Stimulated activated CD4-positive, alpha-beta T cell treated with anti-CD3 and anti-CD28 coated beads, Interleukin-1b, Interleukin-23, amount 100 ng/mL, for 24 hours (primary cell): ENCODE measurements around the gene NUP62.
A peak's percentile ranks its signal among the peaks of the same experiment; 100 is the strongest.
"Not testable (repeated sequence)": the region's sequence is repeated elsewhere in the genome, so short reads cannot be mapped to it uniquely, and the experiment has no call there.

Source experiments
- DNase-seq, 4 experiments: peaks; one replicate each; pipeline ENCODE4 v3.0.0-alpha.2; 2020; ENCODE audit warnings: low read depth in 4 of 4, low spot score in 1 of 4

The NUP62 gene

GRCh38 chr19:49951806-49952478 lies 22.6 kb upstream of the NUP62 start:
- DNase-seq: no peak

GRCh38 chr19:49950956-49951526 lies 21.7 kb upstream of the NUP62 start:
- no peak for DNase-seq

- no peak for DNase-seq
These were observed 21.3 kb upstream of the NUP62 start for GRCh38 chr19:49950590-49950948.

GRCh38 chr19:49949742-49950589 lies 20.7 kb upstream of the NUP62 start:
- no peak for DNase-seq

- no peak for DNase-seq
These were observed 17.1 kb upstream of the NUP62 start for GRCh38 chr19:49946415-49946814.

- not testable (repeated sequence) for DNase-seq
These were observed 15.3 kb upstream of the NUP62 start for GRCh38 chr19:49944567-49944966.

DNA sequence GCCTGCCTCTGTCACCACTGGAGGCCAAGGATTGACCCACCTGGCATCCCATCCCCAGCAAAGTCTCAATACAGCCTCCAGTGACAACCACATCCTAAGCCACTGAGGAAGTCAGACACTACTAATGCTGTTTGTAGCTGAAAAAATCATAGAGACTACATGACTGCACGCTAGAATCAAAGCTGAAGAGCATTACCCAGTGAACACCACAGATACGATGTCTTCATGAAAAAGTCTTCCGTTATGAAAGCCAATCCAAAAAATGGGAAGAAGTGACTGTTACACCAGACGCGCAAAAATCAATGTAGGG lies 11.1 kb upstream of the NUP62 start:
- DNase-seq: no peak

DNA sequence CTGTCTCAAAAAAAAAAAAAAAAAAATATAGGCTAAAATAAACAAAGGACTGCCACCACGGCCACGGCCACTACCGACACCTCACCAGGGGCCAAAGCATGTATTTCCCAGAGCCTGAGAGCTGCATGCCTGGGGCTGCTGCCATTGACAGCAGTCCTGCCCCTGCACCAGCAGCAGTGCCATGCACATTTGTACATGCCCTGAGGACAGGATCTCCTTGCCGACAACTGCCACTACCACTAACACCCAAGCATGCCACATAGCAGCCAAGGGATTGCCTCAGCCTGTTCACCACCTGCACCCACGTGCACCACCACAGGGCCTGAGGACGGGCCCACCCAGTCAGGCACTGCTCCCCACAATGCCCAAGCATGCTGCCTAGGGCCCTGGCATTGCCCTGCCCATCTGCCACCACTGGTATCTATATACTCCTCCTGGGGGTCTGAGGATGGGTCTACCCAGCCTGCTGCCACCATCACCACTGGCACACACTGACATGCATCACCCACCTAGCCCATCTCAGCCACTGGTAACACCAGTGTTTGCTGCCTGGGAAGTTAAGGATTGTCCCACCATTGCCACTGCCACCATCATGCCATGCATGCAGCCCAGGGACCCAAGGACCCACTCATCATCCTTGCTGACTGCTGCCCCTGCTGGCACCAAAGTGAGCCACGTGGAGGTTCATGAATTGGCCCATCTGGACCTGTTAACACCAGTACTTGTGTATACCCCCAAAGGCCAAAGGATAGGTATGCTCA lies 10.6 kb upstream of the NUP62 start:
- DNase-seq: no peak

DNA sequence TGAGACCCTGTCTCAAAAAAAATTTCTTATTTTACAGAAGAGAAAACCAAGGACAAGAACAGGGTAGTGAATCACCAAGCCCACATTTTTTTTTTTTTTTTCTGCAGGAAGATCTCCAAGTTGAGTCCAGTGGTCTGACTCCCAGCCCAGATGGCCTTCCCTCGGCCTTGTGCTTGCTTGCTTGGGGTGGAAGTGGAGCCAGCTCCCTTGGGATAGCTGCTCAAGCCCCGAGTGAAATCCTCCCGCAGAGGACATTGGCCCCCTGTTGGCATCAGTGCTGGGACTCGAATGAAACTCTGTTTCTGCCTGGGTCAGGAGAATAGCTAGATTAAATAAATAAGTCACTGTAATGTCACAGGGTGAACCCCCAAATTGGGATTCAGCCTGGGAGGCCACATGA lies 9.4 kb upstream of the NUP62 start:
- DNase-seq: no peak

DNA sequence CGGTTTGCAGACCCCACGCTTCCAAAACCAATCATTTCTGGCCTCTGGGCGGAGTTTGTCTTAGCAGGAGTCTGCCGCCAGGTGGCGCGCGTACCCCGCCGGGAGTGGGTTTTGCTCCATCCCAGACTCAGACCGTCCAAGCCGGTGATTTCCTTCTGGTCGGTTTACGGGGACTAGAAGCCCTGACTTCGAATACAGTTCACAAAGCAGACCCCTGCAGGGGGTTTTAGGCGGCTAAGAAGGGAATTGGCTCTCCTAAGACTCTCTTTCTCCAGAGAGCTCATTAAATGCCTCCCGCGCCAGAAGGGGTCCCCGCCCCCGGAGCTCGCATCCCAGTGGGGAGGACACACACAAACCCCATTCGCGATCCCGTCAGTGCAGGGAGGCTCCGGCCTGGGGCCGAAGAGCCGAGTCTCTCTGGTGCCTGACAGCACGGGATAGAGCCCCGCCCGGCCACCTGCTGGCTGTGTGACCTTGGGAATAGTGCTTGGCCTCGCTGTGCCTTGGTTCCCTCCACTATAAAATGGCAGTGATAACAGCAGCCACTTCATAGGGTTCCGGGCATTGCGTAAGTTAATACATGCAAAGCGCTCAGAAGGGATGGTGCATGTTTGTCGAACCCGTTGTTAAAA lies 8.6 kb upstream of the NUP62 start:
- peak; percentile 63 to 77 (median 68) for DNase-seq

GRCh38 chr19:49936549-49936948 lies 7.2 kb upstream of the NUP62 start:
- no peak for DNase-seq

DNA sequence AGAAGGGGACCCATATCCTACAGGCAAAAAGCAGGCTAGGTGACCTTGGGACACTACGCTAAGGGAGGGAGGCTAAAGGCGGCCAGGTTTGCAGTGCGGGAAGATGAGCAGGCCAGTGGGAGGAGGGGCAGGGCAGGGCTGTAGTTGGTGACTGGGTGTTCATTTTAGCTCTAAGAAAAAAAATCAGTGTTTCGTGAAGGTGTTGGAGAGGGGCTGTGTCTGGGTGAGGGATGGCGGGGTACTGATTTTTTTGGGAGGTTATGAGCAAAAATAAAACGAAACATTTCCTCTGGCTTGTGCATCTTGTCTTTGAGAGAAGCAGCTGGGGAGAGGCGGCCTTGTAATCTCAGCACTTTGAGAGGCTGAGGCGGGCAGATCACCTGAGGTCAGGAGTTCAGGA lies 4.3 kb upstream of the NUP62 start:
- DNase-seq: no peak

DNA sequence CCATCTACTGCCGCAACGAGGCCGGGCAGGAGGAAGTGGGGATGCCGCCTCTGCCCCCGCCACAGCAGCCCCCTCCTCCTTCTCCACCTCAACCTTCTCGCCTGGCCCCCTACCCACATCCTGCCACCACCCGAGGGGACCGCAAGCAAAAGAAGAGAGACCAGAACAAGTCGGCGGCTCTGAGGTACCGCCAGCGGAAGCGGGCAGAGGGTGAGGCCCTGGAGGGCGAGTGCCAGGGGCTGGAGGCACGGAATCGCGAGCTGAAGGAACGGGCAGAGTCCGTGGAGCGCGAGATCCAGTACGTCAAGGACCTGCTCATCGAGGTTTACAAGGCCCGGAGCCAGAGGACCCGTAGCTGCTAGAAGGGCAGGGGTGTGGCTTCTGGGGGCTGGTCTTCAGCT lies 3.4 kb upstream of the NUP62 start:
- no peak for DNase-seq

- DNase-seq: no peak
These were observed 2.7 kb upstream of the NUP62 start for GRCh38 chr19:49932041-49932451.

DNA sequence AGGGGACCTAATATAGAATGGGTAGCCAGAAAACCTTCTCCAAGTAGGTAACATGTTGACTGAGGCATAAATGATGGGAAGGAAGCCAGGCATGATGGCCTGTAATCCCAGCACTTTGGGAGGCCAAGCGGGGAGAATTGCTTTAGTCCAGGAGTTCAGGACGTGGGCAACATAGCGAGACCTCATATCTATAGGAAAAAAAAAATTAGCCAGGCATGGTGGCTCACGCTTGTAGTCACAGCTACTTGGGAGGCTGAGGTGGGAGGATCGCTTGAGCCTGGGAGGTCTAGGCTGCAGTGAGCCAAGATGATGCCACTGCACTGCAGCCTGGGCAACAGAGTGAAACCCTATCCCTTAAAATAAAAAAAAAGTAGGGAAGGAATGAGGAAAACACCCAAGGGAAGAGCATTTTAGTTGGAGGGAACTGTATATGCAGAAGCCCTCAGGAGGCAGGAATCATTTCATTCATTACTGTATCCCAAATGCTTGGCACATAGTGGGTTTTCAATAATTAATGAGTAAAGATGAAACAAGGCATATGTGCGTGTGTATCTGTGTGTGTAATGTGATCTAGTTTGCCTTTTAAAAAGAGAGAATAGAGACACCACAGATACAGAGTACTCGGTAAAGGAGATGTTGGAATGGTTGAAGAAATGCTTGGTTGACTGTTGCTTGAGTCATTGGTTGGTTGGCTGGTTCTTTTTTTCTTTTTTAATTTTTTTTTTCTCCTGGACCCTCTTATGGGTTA lies 2.2 kb upstream of the NUP62 start:
- no peak for DNase-seq

DNA sequence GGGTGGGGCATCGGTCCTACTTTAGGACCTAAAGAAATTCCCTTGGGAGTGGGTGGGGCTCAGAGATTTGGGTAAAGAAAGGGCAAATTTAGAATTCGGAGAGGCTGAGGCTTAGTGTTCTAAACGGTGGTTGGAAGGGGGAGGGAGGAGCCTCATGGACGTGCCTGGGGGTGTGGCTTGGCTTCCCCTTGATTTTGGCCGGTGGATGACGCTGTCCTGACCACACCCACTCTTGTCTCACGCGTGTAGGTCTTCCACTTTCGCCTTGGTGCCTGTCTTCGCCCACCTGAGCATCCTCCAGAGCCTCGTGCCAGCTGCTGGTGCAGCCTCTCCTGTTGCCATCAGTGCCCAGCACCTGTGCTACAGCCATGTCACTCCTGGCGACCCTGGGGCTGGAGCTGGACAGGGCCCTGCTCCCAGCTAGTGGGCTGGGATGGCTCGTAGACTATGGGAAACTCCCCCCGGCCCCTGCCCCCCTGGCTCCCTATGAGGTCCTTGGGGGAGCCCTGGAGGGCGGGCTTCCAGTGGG lies 1.2 kb upstream of the NUP62 start:
- DNase-seq: no peak

- peak; percentile 86 to 90 (median 88) for DNase-seq
These were observed 543 bp upstream of the NUP62 start for GRCh38 chr19:49929611-49930482.

- no peak for DNase-seq
These were observed 1.6 kb downstream of the NUP62 start for GRCh38 chr19:49927526-49928264.

DNA sequence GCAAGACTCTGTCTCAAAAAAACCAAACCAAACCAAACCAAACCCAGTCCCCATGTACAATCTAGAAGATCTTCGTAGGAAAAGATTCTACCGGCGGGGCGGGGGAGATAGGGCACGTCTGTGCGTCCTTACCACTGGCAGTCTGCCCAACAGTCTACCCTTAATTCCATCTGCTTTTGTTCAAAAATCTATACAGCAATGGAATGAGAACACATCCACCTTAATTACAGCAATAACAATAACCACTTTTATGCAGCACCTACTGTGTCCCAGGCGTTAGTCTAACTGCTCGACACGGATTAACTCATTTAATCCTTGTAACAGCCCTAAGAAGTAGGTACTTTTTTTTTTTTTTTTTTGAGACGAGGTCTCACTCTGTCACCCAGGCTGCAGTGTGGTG lies 2.8 kb downstream of the NUP62 start:
- no peak for DNase-seq
